Mononuclear cell (primary cell): ENCODE results near the gene ANO1. TPM values are rescaled to one million over a fixed set of nuclear protein-coding genes. Genes with fewer than 3 reads are reported as not detected.

Experiments used
- H3K27me3 ChIP-seq: 2 replicates; pipeline ENCODE4 v1.6.0; 2011; ENCODE audit warnings: low read length, control low read depth; ENCODE audit not compliant: insufficient read depth
- H3K4me1 ChIP-seq: 2 replicates; pipeline ENCODE4 v1.5.1; 2011; ENCODE audit warnings: mild to moderate bottlenecking, low read length, control low read depth; ENCODE audit not compliant: insufficient read depth
- H3K4me3 ChIP-seq: 2 replicates; pipeline ENCODE4 v1.5.1; 2011; ENCODE audit warnings: mild to moderate bottlenecking, low read length, moderate library complexity
- H3K9me3 ChIP-seq: 2 replicates; pipeline ENCODE4 v1.5.1; 2011; ENCODE audit warnings: low read depth, mild to moderate bottlenecking, control low read depth, low read length
- total RNA-seq: library from RNA; depleted of rRNA; stranded (reverse); fragments of >200 nt; gene quantifications from one replicate; pipeline ENCODE4 v1.2.3, GENCODE V29; 2012

The ANO1 gene
- total RNA-seq, 1 donor, result not detected

DNA sequence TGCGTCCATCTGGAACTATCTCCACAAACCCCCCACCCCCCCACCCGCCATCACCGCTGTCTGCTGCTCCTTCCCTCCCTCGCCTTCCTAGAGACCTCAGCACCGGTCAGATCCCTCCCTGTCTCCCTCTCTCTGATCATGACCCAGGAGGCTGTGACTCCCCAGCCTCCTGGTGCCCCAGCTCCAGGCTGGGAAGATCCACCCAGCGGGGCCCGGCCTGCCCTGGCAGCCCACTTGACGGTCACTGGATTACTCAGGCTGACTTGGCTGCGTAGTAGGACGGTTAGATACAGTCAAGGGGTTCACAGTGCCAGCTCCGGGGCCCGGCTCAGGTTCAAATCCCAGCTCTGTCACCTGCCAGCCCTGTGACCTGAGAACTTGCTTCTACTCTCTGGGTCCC is 59.3 kb downstream of the ANO1 start:
- H3K27me3 ChIP-seq, result peaks cover 17% of the 10 kb centered on the region

GRCh38 chr11:70138403-70138802 is 60.3 kb downstream of the ANO1 start:
- Histone ChIP-seq H3K27me3 (peaks cover 22% of the 10 kb centered on the region), H3K4me3 (no peak overlapping the region), H3K4me1 (no peaks in the 10 kb centered on the region), H3K9me3 (no peaks in the 10 kb centered on the region)

More for the DNA sequence above, 59.3 kb downstream of the ANO1 start:
- Histone ChIP-seq H3K4me3 (no peak overlapping the region), H3K4me1 (no peaks in the 10 kb centered on the region), H3K9me3 (no peaks in the 10 kb centered on the region)

DNA sequence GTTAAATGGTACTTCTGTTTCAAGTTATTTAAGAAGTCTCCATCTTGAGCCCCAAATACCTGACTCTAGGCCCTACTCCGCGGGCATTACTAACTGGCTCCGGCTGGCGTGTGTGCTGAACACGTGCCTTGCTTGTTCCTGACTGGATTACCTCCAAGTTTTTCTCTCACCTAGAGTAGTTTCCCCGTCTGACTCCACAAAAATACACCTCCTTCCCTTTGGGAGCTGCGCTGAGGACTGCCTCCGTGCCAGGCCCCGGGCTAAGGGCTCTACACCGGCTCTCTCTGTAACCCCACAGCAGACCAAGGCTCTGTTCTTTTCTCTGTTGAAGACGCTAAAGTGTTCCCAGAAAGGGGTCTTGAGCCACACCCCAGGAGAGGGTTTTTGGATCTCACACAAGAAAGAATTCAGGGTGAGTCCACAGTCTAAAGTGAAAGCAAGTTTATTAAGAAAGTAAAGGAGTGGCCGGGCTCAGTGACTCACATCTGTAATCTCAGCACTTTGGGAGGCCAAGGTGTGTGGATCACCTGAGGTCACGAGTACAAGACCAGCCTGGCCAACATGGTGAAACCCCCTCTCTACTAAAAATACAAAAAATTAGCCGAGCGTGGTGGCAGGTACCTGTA is 61.8 kb downstream of the ANO1 start:
- no peak overlapping the region for H3K4me3 ChIP-seq
- no peaks in the 10 kb centered on the region for H3K4me1 ChIP-seq
- peaks cover 22% of the 10 kb centered on the region for H3K27me3 ChIP-seq
- no peaks in the 10 kb centered on the region for H3K9me3 ChIP-seq

DNA sequence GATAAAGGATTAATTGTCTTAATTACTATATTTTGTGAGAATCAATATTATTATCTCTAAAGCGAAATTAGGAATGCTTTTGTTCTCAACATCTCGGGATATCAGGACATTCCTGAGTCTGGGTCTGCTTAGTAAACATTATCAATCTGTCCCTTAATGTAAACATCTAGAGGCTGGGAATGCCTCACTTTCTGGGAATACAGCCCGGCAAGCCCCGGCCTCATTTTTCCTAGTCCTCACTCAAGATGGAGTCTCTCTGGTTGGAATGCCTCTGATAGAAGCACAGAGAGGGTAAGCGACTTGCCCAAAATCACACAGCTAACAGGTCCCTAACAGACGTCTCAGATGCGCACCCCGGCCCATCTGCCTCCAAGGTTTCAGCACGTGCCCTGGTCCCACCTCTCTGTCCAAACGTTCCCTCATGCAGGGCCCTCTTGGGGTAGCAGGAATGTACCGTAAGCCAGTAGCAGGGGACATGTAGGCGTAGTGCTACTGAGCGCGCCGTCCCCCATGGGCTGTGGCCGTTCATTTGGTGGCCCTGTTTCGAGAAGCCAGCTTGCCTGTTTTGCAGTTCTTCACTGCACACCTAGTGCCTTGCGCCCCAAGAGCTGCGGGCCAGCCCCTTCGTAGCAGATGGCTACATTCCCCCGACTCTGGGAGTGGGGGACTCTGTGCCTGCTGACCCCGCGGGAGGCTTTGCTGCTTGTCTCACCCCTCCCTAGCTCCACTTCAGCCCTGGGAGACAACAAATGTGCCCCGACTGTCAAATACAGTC is 62.8 kb downstream of the ANO1 start:
- Histone ChIP-seq H3K9me3 (no peaks in the 10 kb centered on the region), H3K4me3 (no peak overlapping the region), H3K27me3 (peaks cover 22% of the 10 kb centered on the region), H3K4me1 (no peaks in the 10 kb centered on the region)

- no peaks in the 10 kb centered on the region for H3K4me1 ChIP-seq
- H3K4me3 ChIP-seq, result no peak overlapping the region
- H3K27me3 ChIP-seq, result peaks cover 22% of the 10 kb centered on the region
- no peaks in the 10 kb centered on the region for H3K9me3 ChIP-seq
These were observed 63.5 kb downstream of the ANO1 start for GRCh38 chr11:70141486-70142220.

GRCh38 chr11:70142221-70142875 is 64.2 kb downstream of the ANO1 start:
- no peak overlapping the region for H3K4me3 ChIP-seq
- H3K9me3 ChIP-seq, result no peaks in the 10 kb centered on the region
- H3K4me1 ChIP-seq, result no peaks in the 10 kb centered on the region
- peaks cover 22% of the 10 kb centered on the region for H3K27me3 ChIP-seq

- no peaks in the 10 kb centered on the region for H3K4me1 ChIP-seq
- H3K4me3 ChIP-seq, result no peak overlapping the region
- no peaks in the 10 kb centered on the region for H3K9me3 ChIP-seq
- H3K27me3 ChIP-seq, result peaks cover 22% of the 10 kb centered on the region
These were observed 66.1 kb downstream of the ANO1 start for GRCh38 chr11:70144262-70144661.

DNA sequence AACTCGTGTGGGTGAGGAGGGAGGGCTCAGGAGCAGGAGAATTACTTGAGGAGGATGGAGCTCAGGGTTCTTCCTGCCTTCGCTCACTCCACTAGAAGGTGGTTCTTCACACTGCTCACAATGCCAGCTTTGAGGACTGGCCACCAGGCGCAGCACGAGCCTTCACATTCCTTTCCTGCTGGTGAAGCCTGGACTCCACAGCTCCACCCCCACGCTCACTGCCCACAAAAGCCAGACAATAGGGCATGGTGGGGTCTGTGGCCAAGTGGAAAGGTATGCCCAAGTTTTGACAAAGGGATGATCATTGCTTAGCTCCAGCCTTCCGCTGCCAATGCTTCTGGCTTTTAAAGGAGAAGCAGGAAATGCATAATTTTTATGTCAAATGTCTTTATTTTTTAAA is 67.0 kb downstream of the ANO1 start:
- Histone ChIP-seq H3K27me3 (peaks cover 22% of the 10 kb centered on the region), H3K4me1 (no peaks in the 10 kb centered on the region), H3K4me3 (no peak overlapping the region), H3K9me3 (no peaks in the 10 kb centered on the region)

DNA sequence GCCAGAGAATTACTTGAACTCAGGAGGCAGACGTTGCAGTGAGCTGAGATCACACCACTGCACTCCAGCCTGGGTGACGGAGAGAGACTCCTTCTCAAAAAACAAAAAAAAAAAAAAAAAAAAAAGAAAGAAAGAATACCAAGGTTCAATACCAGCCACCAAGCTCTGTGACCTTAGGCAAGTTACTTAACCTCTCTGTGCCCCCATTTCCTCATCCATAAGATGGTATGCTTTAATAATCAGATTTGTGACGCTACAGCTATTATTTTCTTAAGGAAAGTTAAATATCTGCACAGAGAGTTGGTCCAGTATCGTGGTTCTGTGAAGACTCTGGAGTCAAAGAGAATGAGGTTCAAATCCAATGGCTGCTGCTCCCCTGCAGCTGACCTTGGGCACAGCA is 67.7 kb downstream of the ANO1 start:
- Histone ChIP-seq H3K9me3 (no peaks in the 10 kb centered on the region), H3K4me3 (no peak overlapping the region), H3K4me1 (no peaks in the 10 kb centered on the region), H3K27me3 (peaks cover 20% of the 10 kb centered on the region)

DNA sequence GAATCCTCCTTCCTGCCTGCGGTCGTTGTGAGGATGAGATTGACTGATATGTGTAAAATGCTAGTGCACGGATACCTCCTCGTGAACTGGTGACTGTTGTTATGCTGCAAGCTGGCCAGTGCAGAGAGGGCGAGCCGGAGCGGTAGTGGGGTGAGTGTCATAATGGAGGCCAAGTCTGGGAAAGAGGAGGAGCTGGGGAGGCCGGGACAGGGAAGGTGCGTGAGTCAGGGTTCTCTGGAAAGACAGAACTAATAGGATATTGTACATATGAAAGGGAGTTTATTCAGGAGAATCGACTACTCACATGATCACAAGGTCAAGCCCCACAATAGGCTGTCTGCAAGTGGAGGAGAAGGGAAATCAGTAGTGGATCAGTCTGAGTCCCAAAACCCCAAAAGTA is 68.2 kb downstream of the ANO1 start:
- Histone ChIP-seq H3K4me1 (no peaks in the 10 kb centered on the region), H3K27me3 (peaks cover 15% of the 10 kb centered on the region), H3K4me3 (no peak overlapping the region), H3K9me3 (no peaks in the 10 kb centered on the region)

DNA sequence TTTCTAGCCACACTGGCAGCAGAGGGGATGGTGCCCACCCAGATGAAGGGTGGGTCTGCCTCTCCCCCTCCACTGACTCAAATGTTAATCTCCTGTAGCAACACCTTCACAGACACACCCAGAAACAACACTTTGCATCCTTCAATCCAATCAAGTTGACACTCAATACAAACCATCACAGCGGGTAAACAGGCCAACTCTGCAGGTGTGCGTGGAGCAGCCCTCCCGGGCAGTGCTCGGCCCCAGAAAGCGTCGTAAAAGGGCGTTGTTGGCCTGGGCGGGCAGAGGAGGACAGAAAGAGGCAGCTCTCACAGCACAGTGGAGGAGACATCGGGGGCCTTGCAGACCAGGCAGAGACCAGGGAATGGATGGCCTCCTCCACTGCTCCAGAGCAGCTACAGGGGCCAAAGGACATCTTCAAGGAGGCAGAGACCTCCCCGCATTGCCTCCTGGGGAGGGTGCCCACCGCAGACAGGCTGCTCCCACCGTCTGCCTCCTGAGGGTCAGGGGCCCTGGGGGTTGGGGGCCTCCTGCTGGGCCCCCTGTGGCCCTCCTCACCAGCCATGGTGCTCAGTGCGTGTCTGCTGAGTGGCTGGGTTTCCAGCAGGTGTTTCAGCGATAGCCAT is 68.9 kb downstream of the ANO1 start:
- H3K9me3 ChIP-seq, result no peaks in the 10 kb centered on the region
- peaks cover 8% of the 10 kb centered on the region for H3K27me3 ChIP-seq
- H3K4me1 ChIP-seq, result no peaks in the 10 kb centered on the region
- no peak overlapping the region for H3K4me3 ChIP-seq

GRCh38 chr11:70147668-70148067 is 69.6 kb downstream of the ANO1 start:
- Histone ChIP-seq H3K4me3 (no peak overlapping the region), H3K4me1 (no peaks in the 10 kb centered on the region)

DNA sequence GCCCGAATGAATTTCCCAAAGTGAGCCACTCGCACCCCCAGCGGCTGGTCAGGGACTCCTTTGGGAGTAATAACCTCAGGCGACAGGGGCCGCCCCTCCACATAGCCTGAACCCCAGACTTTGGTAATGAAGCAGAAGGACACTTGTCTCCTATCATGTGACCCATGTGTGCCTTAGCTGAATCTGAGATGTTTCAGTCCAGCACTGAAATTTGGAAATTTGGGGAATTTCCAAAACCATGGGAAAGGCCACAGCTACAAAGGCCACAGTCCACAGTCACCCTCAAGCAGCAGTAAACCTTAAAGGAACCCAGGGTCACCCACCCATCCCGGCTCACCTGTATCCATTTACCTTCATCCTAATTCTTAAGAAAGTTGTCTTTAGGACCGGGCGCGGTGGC is 73.6 kb downstream of the ANO1 start:
- Histone ChIP-seq H3K4me3 (no peak overlapping the region), H3K27me3 (no peaks in the 10 kb centered on the region), H3K9me3 (no peaks in the 10 kb centered on the region), H3K4me1 (no peaks in the 10 kb centered on the region)

More at GRCh38 chr11:70147668-70148067, 69.6 kb downstream of the ANO1 start:
- H3K27me3 ChIP-seq, result peaks cover 3% of the 10 kb centered on the region
- no peaks in the 10 kb centered on the region for H3K9me3 ChIP-seq

DNA sequence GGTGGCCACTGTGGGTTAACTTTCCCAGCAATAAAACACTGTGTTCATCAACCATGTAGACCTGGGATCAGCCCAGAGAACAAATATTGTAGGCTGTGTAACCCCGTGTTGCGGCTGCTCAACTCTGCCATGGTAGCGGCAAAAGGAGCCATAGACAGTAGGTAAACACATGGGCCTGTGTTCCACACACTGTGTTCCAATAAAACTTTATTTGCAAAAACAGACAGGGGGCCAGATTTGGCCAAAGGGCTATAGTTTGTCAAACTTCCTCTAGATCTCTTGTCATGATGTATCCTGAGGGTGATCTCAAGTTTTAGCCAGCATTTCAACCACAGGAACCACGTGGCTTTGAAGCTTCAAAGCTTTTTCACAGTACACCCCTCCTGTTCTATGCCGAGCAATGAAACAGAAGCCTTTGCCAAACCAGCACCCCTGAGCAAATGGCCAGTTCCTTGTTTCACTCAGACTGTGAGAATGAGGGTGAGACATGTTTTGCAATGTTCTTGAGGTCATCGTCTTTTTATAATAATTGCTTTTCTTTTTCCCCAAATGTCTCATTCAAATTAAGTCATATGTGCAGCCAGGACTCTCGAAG is 75.1 kb downstream of the ANO1 start:
- Histone ChIP-seq H3K4me3 (no peak overlapping the region), H3K4me1 (no peaks in the 10 kb centered on the region), H3K27me3 (no peaks in the 10 kb centered on the region), H3K9me3 (no peaks in the 10 kb centered on the region)
